Kidney (tissue), 14 donors: ENCODE data around the gene RNF157. TPM values are rescaled to one million over a fixed set of nuclear protein-coding genes. Genes with fewer than 3 reads are reported as not detected.

Experiments used
- DNase-seq, 5 donors: peaks; one replicate each; pipeline ENCODE4 v3.0.0-alpha.2; 2013 to 2020
- FAIRE-seq: peaks from 2 replicates; lab custom pipeline; 2012; peaks lifted over from hg19 to GRCh38; lab: Jason Lieb, UNC
- H3K27ac ChIP-seq, 2 donors: one replicate each; pipeline ENCODE4 v1.7.0; 2013; ENCODE audit warnings: low read depth in 2 of 2, low read length in 2 of 2, inconsistent platforms in 1 of 2
- H3K27me3 ChIP-seq: one replicate; pipeline ENCODE4 v1.7.1; 2013; ENCODE audit warnings: low read length, inconsistent platforms; ENCODE audit not compliant: control insufficient read depth, insufficient read depth
- H3K36me3 ChIP-seq, 3 donors: one replicate each; pipeline versions ENCODE4 v1.7.0 to v1.7.1; 2013; ENCODE audit warnings: low read length in 3 of 3, control low read depth in 1 of 3, inconsistent platforms in 1 of 3; ENCODE audit not compliant: insufficient read depth in 3 of 3, control insufficient read depth in 2 of 3
- H3K4me1 ChIP-seq, 3 donors: one replicate each; pipeline versions ENCODE4 v1.7.0 to v1.7.1; 2013; ENCODE audit warnings: low read length in 3 of 3, inconsistent platforms in 1 of 3, low read depth in 1 of 3; ENCODE audit not compliant: control insufficient read depth in 2 of 3, insufficient read depth in 2 of 3
- H3K4me3 ChIP-seq, 3 donors: one replicate each; pipeline versions ENCODE4 v1.7.0 to v1.8.1; 2013; ENCODE audit warnings: low read length in 3 of 3, control low read depth in 1 of 3, inconsistent platforms in 1 of 3
- H3K9ac ChIP-seq, 3 donors: one replicate each; pipeline versions ENCODE4 v1.7.0 to v1.7.1; 2013; ENCODE audit warnings: low read length in 3 of 3, control low read depth in 1 of 3, inconsistent platforms in 1 of 3
- H3K9me3 ChIP-seq, 3 donors: one replicate each; pipeline versions ENCODE4 v1.7.0 to v1.7.1; 2013; ENCODE audit warnings: low read length in 3 of 3, control low read depth in 1 of 3, inconsistent platforms in 1 of 3; ENCODE audit not compliant: control insufficient read depth in 2 of 3, insufficient read depth in 1 of 3
- intact Hi-C: fragments of 100-400 bp; cut with DNase I; formaldehyde crosslinking; loops from one replicate; pipeline ENCODE4 v1.11.1; 2022
- polyA plus RNA-seq: library from polyadenylated mRNA; stranded (reverse); fragments of 350-450 nt; fragmentation: Illumina TruSeq; extraction: RNeasy Lipid Tissue Mini Kit (QIAGEN cat#74804); gene quantifications from one replicate; pipeline ENCODE4 v1.2.3, GENCODE V29; 2014; ENCODE audit warnings: low read depth, low replicate concordance; ENCODE audit not compliant: insufficient read depth
- total RNA-seq: library from RNA; stranded (reverse); fragmentation: NEBNext Ultra II Directional; extraction: Animal tissue kit (Norgen Biotek cat#: 25700); gene quantifications from one replicate; pipeline ENCODE4 v1.2.1, GENCODE V29; 2021
- TF ChIP-seq, protein P1 (sequence below): IDR thresholded peaks from 3 replicates; pipeline ENCODE4 v1.5.1; 2012; ENCODE audit warnings: mild to moderate bottlenecking, moderate library complexity, borderline replicate concordance; ENCODE audit not compliant: insufficient read depth; ENCODE audit errors: extremely low read depth
- donor health status: control.
- donor health status: control.
- donor health status: control.
- donor health status: control.
- donor health status: control.
- donor health status: DM: yes; HTN: yes; CAD: no.
- donor health status: Normal renal cell carcinoma (clear cell type).

Gene RNF157
- total and polyA plus RNA-seq, 2 donors from 2014 or later: 4.8 to 12.4 TPM

DNA sequence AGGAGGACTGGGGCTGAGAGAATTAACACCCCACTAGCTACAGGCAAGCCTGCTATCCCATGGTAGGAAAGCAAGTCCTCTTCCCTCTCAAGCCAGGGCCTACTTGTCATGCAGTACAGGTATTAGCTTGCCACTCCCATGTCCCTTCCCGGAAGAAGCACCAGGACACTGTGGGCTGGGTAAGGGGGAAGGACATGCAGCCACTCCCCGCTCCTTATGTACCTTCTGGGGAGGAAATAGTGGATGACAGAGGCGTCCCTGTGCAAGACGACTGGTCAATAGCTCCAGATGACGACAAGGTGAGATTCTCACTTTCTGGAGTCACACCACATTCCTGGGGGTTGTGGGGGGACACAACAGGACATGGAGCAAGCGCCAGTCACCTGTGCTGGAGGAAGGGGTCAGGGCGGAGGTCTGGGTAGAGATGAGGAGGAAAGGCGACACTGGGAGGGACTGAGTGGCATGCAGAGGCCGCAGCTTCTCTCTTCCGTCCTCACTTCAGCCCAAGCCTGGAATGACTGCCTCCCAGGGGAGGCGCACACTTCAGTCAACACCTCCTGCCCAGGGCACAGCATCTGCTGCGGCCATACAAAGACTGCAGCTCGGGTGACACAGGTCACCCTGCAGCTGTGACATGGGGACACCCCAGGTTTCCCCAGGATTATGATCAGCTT lies 84.2 kb downstream of the RNF157 start:
- no peak overlapping the region for H3K9ac ChIP-seq
- TF ChIP-seq, protein P1, sequence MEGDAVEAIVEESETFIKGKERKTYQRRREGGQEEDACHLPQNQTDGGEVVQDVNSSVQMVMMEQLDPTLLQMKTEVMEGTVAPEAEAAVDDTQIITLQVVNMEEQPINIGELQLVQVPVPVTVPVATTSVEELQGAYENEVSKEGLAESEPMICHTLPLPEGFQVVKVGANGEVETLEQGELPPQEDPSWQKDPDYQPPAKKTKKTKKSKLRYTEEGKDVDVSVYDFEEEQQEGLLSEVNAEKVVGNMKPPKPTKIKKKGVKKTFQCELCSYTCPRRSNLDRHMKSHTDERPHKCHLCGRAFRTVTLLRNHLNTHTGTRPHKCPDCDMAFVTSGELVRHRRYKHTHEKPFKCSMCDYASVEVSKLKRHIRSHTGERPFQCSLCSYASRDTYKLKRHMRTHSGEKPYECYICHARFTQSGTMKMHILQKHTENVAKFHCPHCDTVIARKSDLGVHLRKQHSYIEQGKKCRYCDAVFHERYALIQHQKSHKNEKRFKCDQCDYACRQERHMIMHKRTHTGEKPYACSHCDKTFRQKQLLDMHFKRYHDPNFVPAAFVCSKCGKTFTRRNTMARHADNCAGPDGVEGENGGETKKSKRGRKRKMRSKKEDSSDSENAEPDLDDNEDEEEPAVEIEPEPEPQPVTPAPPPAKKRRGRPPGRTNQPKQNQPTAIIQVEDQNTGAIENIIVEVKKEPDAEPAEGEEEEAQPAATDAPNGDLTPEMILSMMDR: no peak
- peaks cover 0 to 3% (median 0%) of the 10 kb centered on the region in 3 donors for H3K36me3 ChIP-seq
- DNase-seq (peak in 1 of 5 donors; percentile 61), FAIRE-seq (no peak)
- H3K27ac ChIP-seq: no peak overlapping the region
- intact Hi-C loops: no loop called here
- H3K27me3 ChIP-seq: no peaks in the 10 kb centered on the region
- no peaks in the 10 kb centered on the region for H3K9me3 ChIP-seq
- no peak overlapping the region for H3K4me3 ChIP-seq
- peaks cover 0 to 9% (median 0%) of the 10 kb centered on the region in 3 donors for H3K4me1 ChIP-seq

DNA sequence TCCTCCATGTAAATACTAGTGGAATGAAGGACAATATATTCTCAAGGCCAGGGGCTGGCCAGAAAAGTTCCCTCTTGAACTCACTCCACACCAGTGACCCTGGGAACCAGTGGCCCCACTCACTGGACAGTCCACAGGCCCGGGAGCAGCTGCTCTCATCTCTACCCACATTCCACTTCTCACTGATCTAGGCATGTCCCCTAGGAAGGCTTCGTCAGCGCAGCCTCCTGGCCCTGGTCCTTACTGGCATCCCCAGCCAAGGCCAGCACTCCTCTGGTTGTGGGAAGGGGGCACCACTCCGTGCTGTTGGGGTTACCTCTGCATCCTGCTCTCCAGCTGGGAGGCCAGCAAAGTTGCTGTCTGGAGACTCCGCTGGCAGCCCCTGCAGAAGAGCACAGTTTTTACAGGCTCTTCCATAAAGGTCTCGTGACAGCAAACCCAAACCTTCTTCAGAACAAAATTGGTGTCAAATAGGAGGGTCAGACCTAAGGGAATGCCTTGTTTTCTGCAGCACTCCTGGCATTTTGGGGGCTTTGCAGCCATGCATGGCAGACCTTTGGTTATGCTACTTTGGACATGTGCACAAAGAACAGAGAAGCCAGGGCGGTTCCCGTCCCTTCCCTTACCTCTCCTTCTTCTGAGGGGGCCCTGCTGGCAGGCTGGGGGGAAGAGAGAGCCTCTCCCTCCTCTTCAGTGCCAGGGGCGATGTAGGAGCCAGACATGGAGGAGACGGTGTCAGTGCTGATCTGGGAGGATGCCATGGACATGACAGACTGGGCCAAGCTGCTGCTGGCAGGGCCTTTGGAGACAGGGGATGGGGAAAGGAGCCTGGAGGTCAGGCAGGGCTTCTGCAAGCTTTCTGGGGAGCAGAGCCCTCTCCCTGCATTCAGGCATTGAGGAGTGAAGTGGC lies 85.1 kb downstream of the RNF157 start:
- FAIRE-seq (no peak), DNase-seq (no peak)
- TF ChIP-seq, protein P1: no peak
- Histone ChIP-seq H3K4me3 (no peak overlapping the region), H3K9ac (no peak overlapping the region), H3K27ac (no peak overlapping the region), H3K36me3 (peaks cover 0 to 3% (median 0%) of the 10 kb centered on the region in 3 donors), H3K4me1 (peaks cover 0 to 2% (median 0%) of the 10 kb centered on the region in 3 donors), H3K9me3 (no peaks in the 10 kb centered on the region), H3K27me3 (no peaks in the 10 kb centered on the region)
- intact Hi-C loops: no loop called here

DNA sequence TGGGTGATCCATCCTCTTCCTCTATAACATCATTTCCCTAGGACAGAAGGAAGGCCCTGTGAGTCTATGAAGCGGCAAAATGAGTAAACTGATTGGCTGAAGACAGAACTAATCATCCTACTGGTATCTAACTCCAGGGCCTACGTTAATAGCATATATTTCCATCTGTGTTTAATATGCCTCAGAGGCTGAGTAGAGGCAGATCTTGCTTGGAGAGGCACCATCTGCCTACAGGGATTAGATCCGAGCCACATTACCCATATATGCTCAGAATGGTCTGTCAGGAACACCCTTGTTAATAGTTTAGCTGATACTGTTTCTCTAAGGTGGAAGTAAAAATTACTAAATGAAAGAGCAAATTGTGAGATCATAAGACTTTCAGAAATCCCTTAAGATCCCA lies 86.0 kb downstream of the RNF157 start:
- Histone ChIP-seq H3K36me3 (peaks cover 0 to 3% (median 0%) of the 10 kb centered on the region in 3 donors), H3K4me3 (no peak overlapping the region), H3K4me1 (no peaks in the 10 kb centered on the region), H3K27me3 (no peaks in the 10 kb centered on the region), H3K27ac (no peak overlapping the region), H3K9ac (no peak overlapping the region), H3K9me3 (no peaks in the 10 kb centered on the region)
- no peak for FAIRE-seq
- TF ChIP-seq, protein P1: no peak
- intact Hi-C loops: no loop called here
- DNase-seq: no peak
